ENCODE data around the gene HOXC6.
A peak's percentile ranks its signal among the peaks of the same experiment; 100 is the strongest.

Gene HOXC6

GRCh38 chr12:54052438-54053002 lies 24.3 kb downstream of the HOXC6 start:
- no peak for DNase-seq (ENCODE audit: low read depth)
- in situ Hi-C loops (cut with HindIII; ENCODE audit: low sequenced_read_pairs), result no loop called here
- H3K4me3 ChIP-seq (ENCODE audit: low read depth, low read length), result no peak overlapping the region
- no peak for TF ChIP-seq CTCF (IDR thresholded peaks at IDR 0.05; ENCODE audit: low read depth, low read length, missing control alignments)

GRCh38 chr12:54053003-54053750 lies 24.9 kb downstream of the HOXC6 start:
- peak overlapping the region; percentile 51 for H3K4me3 ChIP-seq (ENCODE audit: low read depth, low read length)
- DNase-seq (ENCODE audit: low read depth), result no peak

GRCh38 chr12:54053751-54054741 lies 25.8 kb downstream of the HOXC6 start, which contains the start of gene HOXC4:
TSS of gene HOXC4 (plus strand) at chr12:54053835. CDS start at chr12:54053923, 88 bp downstream.
- no peak for DNase-seq (ENCODE audit: low read depth)
- TF ChIP-seq CTCF (IDR thresholded peaks at IDR 0.05; ENCODE audit: low read depth, low read length, missing control alignments), result no peak
- H3K4me3 ChIP-seq (ENCODE audit: low read depth, low read length), result peak within 1 kb of the TSS; percentile 51
- in situ Hi-C loops (cut with HindIII; ENCODE audit: low sequenced_read_pairs), result no loop called here

More at GRCh38 chr12:54053003-54053750, 24.9 kb downstream of the HOXC6 start:
- TF ChIP-seq CTCF (IDR thresholded peaks at IDR 0.05; ENCODE audit: low read depth, low read length, missing control alignments), result no peak
- in situ Hi-C loops (cut with HindIII; ENCODE audit: low sequenced_read_pairs), result no loop called here

GRCh38 chr12:54054742-54055194 lies 26.5 kb downstream of the HOXC6 start:
- TF ChIP-seq CTCF (IDR thresholded peaks at IDR 0.05; ENCODE audit: low read depth, low read length, missing control alignments), result no peak
- no peak for DNase-seq (ENCODE audit: low read depth)
- in situ Hi-C loops (cut with HindIII; ENCODE audit: low sequenced_read_pairs), result no loop called here
- peak overlapping the region; percentile 51 for H3K4me3 ChIP-seq (ENCODE audit: low read depth, low read length)

GRCh38 chr12:54055552-54055951 lies 27.3 kb downstream of the HOXC6 start:
- DNase-seq (ENCODE audit: low read depth), result no peak
- H3K4me3 ChIP-seq (ENCODE audit: low read depth, low read length), result peak overlapping the region; percentile 9
- in situ Hi-C loops (cut with HindIII; ENCODE audit: low sequenced_read_pairs), result no loop called here
- TF ChIP-seq CTCF (IDR thresholded peaks at IDR 0.05; ENCODE audit: low read depth, low read length, missing control alignments), result no peak

- in situ Hi-C loops (cut with HindIII; ENCODE audit: low sequenced_read_pairs), result no loop called here
- DNase-seq (ENCODE audit: low read depth), result no peak
Observed at GRCh38 chr12:54056110-54056509, 27.9 kb downstream of the HOXC6 start.

More at GRCh38 chr12:54056110-54056509, 27.9 kb downstream of the HOXC6 start:
- no peak overlapping the region for H3K4me3 ChIP-seq (ENCODE audit: low read depth, low read length)
- no peak for TF ChIP-seq CTCF (IDR thresholded peaks at IDR 0.05; ENCODE audit: low read depth, low read length, missing control alignments)

All from astrocyte of the cerebellum (primary cell).